NCI-H2107 (cell line): Measurements from ENCODE around the gene PTPRN2.

ENCODE experiments used
- DNase-seq: peaks from one replicate; lab custom pipeline; 2025; lab: John Stamatoyannopoulos, UW

The PTPRN2 gene

DNA sequence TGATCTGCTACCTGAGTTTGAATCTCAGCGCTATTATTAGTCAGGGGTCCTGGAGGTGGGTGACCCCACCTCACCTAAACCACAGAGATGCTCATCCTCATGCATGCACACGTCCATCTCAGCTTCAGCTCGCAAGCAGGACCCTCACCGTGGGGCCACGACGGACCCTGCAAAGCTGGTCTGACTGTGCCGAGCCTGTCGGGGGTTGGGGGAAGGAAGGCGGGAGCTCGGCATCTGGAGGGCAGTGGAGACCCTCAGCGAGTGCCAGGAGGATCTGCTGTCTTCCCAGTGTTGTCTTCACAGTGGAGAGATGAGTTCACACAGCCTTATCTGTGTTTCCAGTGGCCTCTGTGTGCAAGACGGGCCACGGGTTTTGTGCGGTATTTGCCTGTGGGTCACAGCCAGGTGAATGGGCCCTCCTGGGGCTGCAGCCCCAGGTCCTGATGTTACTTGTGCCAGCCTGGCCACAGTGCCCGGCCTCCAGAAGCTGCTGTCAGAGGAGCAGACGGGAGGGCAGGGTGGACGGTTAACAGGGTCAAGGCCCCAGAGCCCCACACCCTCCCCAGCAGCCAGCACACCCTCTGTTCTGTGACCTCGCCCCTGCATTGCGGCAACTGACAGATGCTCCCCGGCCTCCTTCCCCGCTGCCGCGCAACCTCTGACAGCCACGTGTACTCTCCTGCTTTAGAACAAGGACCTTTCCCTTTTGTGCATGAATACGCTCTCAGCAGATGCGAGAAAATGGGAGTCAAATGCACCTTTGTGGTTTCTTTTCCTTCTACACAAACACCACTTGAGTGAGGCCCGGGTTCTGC is 722.1 kb downstream of the PTPRN2 start:
- peak; percentile 78 for DNase-seq

DNA sequence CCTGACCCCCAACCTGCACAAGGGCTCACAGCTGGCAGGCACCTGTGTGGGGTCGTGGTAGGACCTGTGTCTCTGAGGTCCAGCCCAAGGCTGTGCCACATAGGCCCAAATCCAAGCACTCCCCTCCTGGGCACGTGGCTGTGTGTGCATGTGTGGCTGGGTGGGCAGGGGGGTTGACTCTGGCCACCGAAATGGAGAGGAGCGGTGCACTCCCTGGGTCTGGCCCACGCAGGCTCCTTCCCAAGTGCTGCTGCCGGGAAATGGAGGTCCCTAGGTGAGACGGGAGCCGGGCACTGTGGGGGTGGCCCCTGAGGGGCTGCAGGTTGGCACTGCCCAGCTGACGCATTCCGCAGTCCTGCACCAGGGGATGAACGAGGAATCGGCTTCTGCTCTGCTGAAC is 722.7 kb downstream of the PTPRN2 start:
- DNase-seq = no peak

DNA sequence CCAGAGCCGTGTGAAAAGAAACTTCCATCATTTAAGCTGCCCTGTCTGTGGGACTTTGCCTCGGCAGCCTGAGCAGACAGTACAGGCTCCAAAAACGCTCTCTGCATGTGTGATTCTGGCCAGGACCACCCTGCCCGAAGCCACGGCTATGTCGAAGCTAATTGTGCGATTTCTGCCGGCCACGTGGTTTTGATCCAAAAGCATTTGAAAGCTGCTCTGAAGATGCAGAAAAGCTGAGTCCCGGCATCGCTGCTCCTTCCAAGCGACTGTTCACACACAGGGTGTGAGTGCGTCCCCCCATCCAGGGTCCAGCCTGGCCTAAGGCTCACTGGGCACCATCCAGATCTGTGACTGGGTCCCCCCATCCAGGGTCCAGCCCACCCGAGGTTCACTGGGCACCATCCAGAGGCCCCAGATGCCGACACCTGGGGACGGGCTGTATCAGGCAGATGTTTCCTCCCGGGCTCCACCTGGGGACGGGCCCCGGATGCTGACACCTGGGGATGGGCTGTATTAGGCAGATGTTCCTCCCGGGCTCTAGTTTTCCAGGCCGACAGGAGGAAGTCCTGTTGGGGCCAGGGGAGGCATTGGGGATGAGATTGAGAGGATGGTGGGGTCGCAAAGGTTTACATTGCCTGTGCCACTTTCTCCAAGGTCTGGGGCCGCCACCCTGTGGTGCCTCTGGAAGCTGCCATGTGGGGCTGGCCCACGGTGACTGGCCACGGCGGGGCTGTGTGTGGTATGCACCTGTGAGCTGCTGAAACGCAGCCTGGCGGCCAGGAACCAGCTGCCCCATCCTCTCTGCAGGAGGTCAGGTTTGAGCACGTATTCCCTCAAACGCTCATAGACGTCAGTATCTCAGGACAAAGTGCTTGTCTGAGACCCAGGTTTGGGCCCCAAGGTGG is 723.5 kb downstream of the PTPRN2 start:
- no peak for DNase-seq

DNA sequence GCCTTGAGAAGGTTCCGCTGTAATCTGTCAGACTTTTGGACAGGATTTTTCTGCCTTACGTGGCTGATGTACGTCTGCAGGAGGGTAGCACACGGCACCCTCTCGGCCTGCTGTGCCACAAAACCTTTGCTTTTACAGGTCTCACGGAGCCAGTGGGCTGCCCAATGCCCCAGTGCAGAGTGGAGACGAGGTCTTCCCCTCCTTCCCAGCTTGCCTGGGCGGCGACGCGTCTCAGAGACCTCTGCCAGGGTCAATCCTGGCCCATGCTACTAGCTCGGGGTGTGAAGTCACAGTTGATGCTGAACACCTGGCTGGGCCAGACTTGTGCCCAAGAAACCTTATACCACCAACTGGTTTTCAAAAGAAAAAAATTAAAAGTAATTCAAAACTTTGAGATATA is 724.4 kb downstream of the PTPRN2 start:
- DNase-seq = no peak

DNA sequence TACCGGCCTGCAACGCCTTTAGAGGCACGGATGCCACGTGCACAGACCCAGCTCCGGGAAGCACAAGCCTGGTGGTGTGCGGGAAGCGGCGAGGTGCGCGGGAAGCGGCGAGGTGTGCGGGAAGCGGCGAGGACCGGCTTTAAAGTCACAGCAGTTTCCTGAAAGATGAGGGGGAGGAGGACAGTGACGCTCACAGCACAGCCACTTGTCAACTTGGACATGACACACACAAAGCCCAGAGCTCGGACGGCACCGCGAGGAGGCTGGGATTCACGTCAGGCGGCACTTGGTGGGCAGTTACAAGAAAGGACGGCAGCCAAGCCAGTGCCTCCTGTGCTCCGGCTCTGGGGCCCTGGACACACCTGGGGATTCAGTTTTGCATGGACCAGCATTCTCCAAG is 724.9 kb downstream of the PTPRN2 start:
- DNase-seq = no peak

DNA sequence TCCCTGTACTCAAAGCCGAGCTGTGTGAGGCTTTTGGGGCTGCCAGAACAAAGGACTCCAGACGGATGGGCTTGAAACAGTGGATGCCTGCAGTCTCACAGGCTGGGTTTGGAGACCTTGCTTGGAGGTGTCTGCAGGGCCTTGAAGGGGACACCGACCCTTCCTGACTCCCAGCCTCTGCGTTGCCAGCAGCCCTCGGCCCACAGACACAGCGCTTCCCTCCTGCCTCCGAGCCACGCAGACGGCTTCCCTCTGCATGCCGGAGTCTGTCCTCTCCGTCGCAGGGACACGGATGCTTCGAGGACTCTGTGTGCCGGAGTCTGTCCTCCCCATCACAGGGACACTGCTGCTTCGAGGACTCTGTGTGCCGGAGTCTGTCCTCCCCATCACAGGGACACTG is 726.1 kb downstream of the PTPRN2 start:
- no peak for DNase-seq

DNA sequence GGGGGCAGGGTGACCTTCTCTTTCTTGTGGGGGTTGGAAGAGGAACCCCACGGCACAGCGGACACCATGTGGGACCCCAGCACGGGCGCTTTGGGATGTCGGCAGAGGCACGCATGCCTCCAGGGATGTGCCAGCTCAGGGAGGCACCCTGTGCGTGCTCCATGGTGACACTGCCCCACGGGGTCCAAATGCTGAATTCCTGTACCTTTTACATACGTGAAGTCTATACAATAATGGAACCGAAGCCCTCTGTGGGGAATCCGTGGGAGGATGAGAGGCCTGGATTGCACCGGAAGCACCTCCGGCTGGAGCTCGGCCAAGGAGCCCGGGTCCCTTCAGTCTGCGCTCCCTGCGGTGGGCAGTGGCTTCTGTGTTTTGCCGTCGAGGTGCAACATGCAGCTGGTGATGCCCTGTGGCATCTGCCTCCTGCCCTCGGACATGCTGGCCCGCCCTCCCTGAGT is 726.6 kb downstream of the PTPRN2 start:
- no peak for DNase-seq

DNA sequence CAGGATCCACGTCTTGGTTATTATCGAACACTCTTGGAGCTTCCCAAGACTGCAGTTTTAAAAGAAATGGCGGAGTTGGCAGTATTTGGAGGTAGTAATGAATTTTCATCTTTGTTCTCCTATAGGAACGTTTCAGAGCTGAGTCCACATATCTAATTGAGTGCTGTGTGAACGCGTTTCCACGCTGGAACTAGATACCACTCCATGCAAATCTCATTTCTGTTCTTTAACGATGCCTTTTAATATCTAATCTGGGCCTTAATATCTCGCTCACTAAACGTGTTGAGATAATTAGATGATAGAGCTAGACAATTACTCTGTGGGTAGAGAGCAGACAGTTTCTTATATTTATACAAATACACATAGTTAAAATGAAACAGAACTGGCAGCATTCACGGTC is 727.2 kb downstream of the PTPRN2 start:
- DNase-seq = no peak

DNA sequence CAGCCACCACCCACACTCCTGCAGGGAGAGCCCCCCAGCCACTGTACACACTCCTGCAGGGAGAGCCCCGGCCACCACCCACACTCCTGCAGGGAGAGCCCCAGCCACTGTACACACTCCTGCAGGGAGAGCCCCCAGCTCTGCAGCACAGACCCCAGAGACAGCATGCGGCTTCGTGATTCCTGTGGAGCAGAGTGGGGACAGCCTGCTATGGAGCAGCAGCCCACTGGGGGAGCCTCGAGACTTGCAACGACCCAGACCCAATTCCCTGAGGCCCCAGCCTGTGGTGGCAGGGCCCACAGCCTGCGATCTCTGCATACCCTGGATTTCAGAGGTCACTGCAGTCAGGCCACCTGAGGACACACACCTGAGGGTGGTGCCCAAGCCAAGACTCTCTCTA is 727.7 kb downstream of the PTPRN2 start:
- DNase-seq = no peak

DNA sequence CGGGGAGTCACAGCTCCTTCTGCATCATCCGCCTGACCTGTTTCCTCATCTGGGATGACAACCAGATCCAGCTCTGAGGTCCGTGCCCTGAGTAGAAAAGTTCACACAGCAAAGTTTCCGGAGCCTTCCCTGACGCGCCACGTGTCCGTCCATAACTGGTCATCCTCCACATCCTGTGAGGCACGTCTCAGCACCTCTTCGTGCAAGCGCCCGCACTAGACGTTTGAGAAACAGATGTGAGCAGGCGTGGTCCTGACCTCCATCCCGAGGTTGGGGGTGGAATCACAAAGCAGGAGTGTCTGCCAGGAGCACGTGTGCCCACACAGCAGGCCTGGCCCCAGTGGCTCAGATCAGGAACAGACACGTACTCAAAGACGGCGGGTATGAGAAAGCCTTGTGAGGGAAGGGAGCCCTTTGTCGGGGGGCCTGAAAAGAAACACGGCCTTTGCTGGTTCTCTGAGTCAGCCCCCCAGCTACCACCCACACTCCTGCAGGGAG is 730.0 kb downstream of the PTPRN2 start:
- DNase-seq = no peak

DNA sequence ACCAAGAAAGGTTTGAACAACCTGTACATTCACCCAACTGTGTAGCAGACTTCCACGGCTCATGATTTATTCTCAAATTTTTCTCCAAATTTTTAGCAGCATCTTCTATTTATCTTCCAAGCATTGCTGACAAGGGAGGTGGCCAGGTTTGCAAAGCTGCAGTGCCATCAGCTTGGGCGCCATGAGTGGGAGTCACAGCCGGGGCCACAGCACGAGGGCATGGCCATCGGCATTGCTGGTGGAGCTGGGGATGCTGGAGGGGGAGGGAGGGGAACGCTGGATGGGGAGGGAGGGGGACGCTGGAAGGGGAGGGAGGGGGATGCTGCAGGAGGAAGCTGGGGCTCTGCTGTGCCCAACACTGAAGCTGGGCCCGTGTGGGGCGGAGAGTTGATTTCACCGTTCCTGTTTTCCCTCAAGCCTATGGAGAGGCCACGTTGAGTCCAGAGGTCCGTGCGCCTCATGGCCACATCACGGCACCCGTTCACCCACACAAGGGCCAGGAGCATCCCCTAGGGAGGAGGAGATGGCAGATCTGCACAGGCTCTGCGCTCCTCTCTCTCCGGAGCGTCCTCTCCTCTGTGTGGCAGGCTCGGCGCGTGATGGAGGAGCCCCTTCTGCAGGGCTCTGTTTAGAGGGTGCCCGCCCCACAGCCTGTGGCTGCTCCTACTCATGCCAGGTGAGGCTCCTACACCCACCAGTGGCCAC is 730.6 kb downstream of the PTPRN2 start:
- DNase-seq = no peak

DNA sequence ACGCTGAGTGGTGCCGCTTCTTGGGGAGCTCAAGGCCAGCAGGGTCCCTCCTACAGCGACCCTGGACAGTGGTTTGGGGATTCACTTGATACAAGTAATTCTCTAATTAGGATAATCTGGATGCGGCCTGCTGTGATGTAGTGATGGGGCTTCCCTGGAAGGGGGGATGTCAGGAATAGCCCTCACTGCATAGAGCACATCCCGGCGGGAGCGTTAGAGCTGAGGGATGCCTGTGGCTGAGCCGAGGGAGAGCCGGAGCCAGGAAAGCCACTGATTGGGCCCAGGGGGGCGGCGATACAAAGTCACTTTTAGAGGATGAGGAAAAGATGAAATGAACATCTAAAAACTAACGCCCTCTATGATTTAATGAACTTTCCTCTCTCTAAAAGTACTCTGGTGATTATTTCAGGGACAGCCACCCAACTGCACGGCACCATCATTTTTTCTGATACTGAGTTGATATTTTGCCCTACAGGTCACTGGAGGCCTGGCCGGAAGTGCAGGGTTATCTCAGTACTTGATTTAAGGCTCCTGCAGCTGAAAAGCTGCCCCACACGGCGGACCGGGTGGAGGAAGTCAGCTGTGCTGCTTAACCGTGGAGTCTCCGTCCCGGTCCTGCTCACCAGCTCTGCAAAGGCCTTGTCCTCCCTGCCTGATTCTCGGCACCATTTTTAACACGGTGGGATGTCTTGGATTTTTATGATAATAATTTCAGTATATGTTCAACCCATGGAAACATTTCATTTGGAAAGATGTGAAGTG is 732.0 kb downstream of the PTPRN2 start:
- DNase-seq = no peak

DNA sequence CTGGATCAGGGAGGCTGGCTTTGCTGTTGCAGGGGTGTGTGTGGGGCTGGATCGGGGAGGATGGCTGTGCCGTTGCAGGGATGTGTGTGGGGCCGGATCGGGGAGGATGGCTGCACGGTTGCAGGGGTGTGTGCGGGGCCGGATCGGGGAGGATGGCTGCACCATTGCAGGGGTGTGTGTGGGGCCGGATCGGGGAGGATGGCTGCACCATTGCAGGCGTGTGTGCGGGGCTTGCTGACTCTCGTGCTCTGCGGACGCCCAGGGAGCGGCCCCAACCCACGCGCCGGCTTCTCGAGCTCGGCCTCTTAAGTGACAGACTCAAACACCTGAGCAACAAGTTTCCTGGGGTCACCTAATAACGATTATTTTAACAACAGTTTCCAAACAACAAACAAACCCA is 732.6 kb downstream of the PTPRN2 start:
- no peak for DNase-seq

DNA sequence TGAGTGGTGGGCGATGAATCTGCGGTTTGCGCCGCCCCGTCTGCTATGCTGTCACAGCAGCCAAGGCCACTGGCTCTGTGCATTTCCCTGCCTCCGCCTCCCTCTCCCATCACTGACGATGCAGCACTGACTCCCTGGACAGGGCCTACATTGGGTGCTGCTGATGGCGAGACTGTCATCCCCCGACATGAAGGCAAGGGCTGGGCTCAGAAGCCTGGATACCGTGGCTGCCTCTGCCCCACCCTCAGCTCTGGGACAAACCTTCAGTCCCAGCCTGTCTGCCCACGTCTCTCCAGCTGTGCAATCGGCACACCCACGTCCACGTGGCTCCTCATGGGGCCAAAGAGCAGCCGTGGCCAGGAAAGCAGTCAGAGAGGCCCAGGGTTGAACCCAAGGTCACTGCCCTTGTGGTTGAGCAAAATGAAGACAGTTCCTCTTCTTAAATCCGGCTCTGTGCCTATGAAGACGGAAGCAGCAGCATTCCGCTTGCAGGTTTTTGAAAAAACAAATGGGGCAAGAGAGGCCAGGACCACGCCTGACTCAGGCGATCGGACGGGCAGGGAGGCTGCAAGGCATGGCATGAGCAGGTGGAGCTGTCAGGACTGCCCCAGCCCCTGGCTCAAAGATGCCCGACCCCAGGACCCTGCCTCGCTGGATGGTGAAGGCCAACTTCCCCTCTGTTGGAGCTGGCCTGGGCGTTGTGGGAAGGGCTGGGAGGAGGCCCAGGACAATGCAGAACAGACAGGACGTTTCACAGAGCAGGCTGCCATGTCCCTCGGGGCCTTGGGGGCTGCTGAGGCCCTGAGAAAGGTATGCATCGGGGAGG is 733.3 kb downstream of the PTPRN2 start:
- no peak for DNase-seq

DNA sequence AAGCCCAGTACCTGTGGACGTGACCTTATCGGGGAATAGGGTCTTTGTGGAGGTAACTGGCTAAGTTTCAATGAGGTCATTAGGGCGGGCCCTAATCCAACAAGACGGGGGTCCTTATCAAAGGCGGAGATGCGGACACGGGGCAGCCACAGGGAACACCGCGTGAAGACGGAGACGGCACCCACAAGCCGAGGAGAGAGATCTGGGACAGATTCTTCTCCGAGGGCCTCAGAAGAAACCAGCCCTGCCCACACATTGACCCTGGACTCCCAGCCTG is 733.9 kb downstream of the PTPRN2 start:
- DNase-seq = no peak

DNA sequence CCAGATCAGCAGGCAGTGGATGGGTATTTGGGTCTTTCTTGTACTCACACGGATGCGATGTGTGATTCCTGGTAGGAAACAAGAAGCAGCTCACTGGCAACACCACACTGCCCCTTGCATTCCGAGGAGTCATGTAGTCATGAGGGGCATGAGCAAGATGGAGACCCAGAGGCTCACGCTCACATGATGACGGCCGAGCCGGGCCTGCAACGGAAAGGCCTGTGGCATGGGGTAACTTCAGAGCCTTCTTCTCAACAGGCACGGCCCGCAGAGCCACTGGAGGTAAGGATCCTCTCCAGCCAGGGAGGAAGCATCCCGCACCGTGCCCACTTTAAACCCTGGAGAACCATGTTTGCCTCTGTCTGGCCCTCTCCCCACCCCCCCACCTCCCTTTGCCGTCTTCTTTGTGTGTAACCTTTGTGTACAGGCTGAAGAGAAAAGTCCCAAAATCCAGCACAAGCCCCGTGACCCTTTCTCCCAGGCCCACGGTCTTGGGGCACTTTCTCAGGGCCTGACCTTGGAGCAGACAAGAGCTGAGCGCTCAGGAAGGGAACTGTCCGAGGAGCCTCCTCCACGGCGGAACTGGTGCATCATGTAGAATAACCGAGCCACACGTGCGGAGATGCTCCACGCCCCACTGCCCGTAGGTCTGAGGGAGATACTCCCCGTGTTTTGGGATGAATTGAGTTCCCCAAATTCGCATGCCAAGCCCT is 734.4 kb downstream of the PTPRN2 start:
- DNase-seq = no peak

DNA sequence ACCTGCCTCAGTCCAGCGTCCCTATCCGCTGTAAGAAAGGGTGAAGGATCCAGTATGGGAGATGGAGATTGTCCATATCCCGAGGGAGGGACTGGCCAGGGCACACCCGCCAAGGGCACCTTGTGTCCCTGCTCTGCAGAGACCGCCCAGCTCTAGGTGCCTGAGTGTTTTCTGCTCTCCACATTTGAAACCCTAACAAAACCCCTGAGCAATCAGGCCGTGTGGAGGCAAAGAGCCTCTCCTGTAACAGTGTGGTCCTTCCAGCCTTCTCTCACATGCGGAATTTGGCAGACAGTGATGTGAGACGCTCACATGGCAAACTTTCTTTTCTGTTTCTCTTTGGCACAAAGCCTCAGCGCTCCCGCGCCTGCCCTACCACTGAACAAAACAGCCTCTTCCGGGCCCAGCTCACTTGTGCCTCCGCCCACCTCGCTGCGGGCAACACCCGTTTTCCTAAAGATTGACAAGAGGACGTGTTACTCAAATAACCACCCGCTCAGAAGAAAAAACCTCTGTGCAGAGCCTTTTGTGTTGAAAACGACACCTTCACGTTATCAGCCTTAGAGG is 736.0 kb downstream of the PTPRN2 start:
- peak; percentile 84 for DNase-seq

DNA sequence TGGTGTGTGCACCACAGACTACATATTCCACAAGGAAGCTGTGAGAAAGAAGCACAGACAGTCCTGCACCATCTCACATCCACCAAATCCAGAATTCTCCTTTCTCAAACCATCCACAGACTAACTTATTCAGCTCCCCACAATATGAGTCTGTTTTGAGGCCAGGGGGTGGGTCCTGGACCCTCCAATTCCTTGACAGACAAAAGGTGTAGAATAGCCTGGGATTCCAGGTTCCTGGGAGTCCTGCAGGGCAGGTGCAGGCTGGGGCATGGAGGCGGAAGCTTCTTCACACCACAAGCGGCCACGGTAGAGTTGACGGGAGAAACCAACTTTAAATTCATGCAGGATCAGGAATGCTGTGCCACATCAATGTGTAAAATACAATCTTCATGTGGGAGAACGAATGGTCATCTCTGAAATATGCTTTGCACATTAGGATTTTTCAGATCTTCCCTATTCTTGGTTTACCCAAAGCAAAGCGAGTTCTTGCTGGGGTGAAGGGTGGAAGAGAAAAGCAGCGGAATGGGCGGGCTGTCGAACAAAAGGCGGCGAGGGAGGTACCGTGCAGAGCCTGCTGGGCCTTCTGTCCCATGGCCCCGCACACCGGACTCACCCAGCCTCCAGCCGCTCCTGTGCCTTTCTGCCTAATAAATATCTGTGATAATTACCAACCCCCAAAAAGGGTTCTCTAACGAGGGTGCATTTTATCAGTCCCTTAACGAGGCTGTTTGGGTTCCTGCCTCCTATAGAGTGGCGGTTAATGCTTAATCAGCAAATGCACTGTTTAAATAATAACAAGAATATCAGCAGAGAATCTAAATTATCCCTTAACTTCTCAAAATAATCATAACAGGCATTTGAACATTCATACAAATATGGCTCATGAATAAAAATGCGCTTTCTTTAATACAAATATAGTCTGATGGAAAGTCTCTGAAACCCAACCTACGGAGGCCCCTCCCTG is 736.9 kb downstream of the PTPRN2 start:
- no peak for DNase-seq

DNA sequence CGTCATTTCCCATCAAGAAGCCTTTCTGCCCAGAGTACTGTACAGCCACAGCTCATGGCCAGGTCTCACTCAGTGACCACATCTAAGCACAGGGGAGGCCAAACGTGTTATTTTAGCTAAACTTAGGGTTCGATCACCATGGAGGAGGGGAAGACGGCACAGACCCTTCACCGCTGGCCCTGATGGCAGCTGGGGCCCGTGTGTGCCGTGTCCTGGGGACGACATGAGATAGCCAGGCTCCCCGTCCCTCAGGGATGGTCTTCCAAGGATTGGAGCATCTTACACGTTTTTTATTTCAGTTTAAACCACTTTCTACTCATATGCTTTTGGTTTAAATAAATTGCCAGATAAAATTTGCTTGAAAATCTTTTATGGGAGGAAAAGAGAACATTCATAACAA is 737.9 kb downstream of the PTPRN2 start:
- DNase-seq = no peak
